Muscle layer of duodenum (tissue), 2 donors: Measurements from ENCODE around the gene RPH3AL.

ENCODE experiments used
- H3K27ac ChIP-seq: one replicate; pipeline ENCODE4 v1.7.0; 2013; ENCODE audit warnings: mild to moderate bottlenecking, low read length
- H3K27me3 ChIP-seq: one replicate; pipeline ENCODE4 v1.7.0; 2013; ENCODE audit warnings: low read depth, mild to moderate bottlenecking, control low read depth, low read length
- H3K36me3 ChIP-seq, 2 donors: one replicate each; pipeline ENCODE4 v1.7.0; 2013; ENCODE audit warnings: low read length in 2 of 2, control low read depth in 1 of 2, mild to moderate bottlenecking in 1 of 2; ENCODE audit not compliant: insufficient read depth in 2 of 2, control insufficient read depth in 1 of 2
- H3K4me1 ChIP-seq, 2 donors: one replicate each; pipeline ENCODE4 v1.7.0; 2013; ENCODE audit warnings: low read length in 2 of 2, mild to moderate bottlenecking in 2 of 2, control low read depth in 1 of 2, moderate library complexity in 1 of 2; ENCODE audit not compliant: insufficient read depth in 2 of 2, control insufficient read depth in 1 of 2
- H3K4me3 ChIP-seq, 2 donors: one replicate each; pipeline ENCODE4 v1.7.0; 2013; ENCODE audit warnings: low read length in 2 of 2, low read depth in 1 of 2, mild to moderate bottlenecking in 1 of 2
- H3K9me3 ChIP-seq, 2 donors: one replicate each; pipeline ENCODE4 v1.7.0; 2013; ENCODE audit warnings: low read length in 2 of 2, control low read depth in 1 of 2, mild to moderate bottlenecking in 1 of 2; ENCODE audit not compliant: control insufficient read depth in 1 of 2
- donor health status: healthy.

RPH3AL gene

GRCh38 chr17:300881-301280, 51.7 kb downstream of the RPH3AL start:
- Histone ChIP-seq H3K27ac (no peak overlapping the region), H3K4me1 (peaks cover 0 to 23% of the 10 kb centered on the region in 2 donors), H3K4me3 (no peak overlapping the region), H3K9me3 (no peaks in the 10 kb centered on the region), H3K27me3 (no peaks in the 10 kb centered on the region), H3K36me3 (no peaks in the 10 kb centered on the region)

- Histone ChIP-seq H3K36me3 (no peaks in the 10 kb centered on the region), H3K27me3 (no peaks in the 10 kb centered on the region), H3K27ac (no peak overlapping the region), H3K9me3 (no peaks in the 10 kb centered on the region), H3K4me1 (peaks cover 0 to 23% of the 10 kb centered on the region in 2 donors), H3K4me3 (no peak overlapping the region)
These were observed 53.1 kb downstream of the RPH3AL start for GRCh38 chr17:299546-299945.

GRCh38 chr17:298791-299450, 53.7 kb downstream of the RPH3AL start:
- Histone ChIP-seq H3K27ac (no peak overlapping the region), H3K27me3 (no peaks in the 10 kb centered on the region), H3K9me3 (no peaks in the 10 kb centered on the region), H3K4me1 (peaks cover 0 to 19% of the 10 kb centered on the region in 2 donors), H3K36me3 (no peaks in the 10 kb centered on the region), H3K4me3 (no peak overlapping the region)

GRCh38 chr17:297758-298157, 54.8 kb downstream of the RPH3AL start:
- no peak overlapping the region for H3K4me3 ChIP-seq
- H3K27ac ChIP-seq: no peak overlapping the region
- no peaks in the 10 kb centered on the region for H3K9me3 ChIP-seq
- H3K4me1 ChIP-seq: peaks cover 0 to 19% of the 10 kb centered on the region in 2 donors
- H3K36me3 ChIP-seq: no peaks in the 10 kb centered on the region
- H3K27me3 ChIP-seq: no peaks in the 10 kb centered on the region

GRCh38 chr17:296906-297690, 55.5 kb downstream of the RPH3AL start:
- H3K9me3 ChIP-seq: no peaks in the 10 kb centered on the region
- no peak overlapping the region for H3K4me3 ChIP-seq
- peaks cover 0 to 19% of the 10 kb centered on the region in 2 donors for H3K4me1 ChIP-seq
- no peaks in the 10 kb centered on the region for H3K36me3 ChIP-seq
- H3K27me3 ChIP-seq: no peaks in the 10 kb centered on the region
- no peak overlapping the region for H3K27ac ChIP-seq

GRCh38 chr17:296379-296778, 56.2 kb downstream of the RPH3AL start:
- H3K27ac ChIP-seq: no peak overlapping the region
- no peaks in the 10 kb centered on the region for H3K9me3 ChIP-seq

GRCh38 chr17:292531-293382, 59.9 kb downstream of the RPH3AL start:
- no peaks in the 10 kb centered on the region for H3K36me3 ChIP-seq
- H3K4me1 ChIP-seq: no peaks in the 10 kb centered on the region
- no peaks in the 10 kb centered on the region for H3K9me3 ChIP-seq
- H3K27ac ChIP-seq: no peak overlapping the region
- H3K4me3 ChIP-seq: no peak overlapping the region
- H3K27me3 ChIP-seq: no peaks in the 10 kb centered on the region

More at GRCh38 chr17:296379-296778, 56.2 kb downstream of the RPH3AL start:
- H3K4me1 ChIP-seq: peaks cover 0 to 14% of the 10 kb centered on the region in 2 donors
- no peak overlapping the region for H3K4me3 ChIP-seq
- H3K27me3 ChIP-seq: no peaks in the 10 kb centered on the region
- no peaks in the 10 kb centered on the region for H3K36me3 ChIP-seq

GRCh38 chr17:292016-292415, 60.6 kb downstream of the RPH3AL start:
- H3K4me3 ChIP-seq: no peak overlapping the region
- no peak overlapping the region for H3K27ac ChIP-seq
- no peaks in the 10 kb centered on the region for H3K36me3 ChIP-seq
- H3K27me3 ChIP-seq: no peaks in the 10 kb centered on the region
- no peaks in the 10 kb centered on the region for H3K4me1 ChIP-seq
- no peaks in the 10 kb centered on the region for H3K9me3 ChIP-seq

- Histone ChIP-seq H3K4me1 (no peaks in the 10 kb centered on the region), H3K27ac (no peak overlapping the region)
These were observed 61.0 kb downstream of the RPH3AL start for GRCh38 chr17:291587-291986.

GRCh38 chr17:290626-291025, 62.0 kb downstream of the RPH3AL start:
- no peak overlapping the region for H3K4me3 ChIP-seq
- H3K9me3 ChIP-seq: no peaks in the 10 kb centered on the region
- no peaks in the 10 kb centered on the region for H3K4me1 ChIP-seq
- no peaks in the 10 kb centered on the region for H3K27me3 ChIP-seq
- no peaks in the 10 kb centered on the region for H3K36me3 ChIP-seq
- H3K27ac ChIP-seq: no peak overlapping the region

More at GRCh38 chr17:291587-291986, 61.0 kb downstream of the RPH3AL start:
- no peaks in the 10 kb centered on the region for H3K36me3 ChIP-seq
- no peaks in the 10 kb centered on the region for H3K9me3 ChIP-seq
- H3K4me3 ChIP-seq: no peak overlapping the region
- no peaks in the 10 kb centered on the region for H3K27me3 ChIP-seq

- Histone ChIP-seq H3K27ac (no peak overlapping the region), H3K36me3 (no peaks in the 10 kb centered on the region), H3K4me3 (no peak overlapping the region), H3K9me3 (no peaks in the 10 kb centered on the region), H3K27me3 (no peaks in the 10 kb centered on the region), H3K4me1 (no peaks in the 10 kb centered on the region)
These were observed 62.5 kb downstream of the RPH3AL start for GRCh38 chr17:290121-290521.
